ENCODE results near the gene PTOV1. TPM values are rescaled to one million over a fixed set of nuclear protein-coding genes. Genes with fewer than 3 reads are reported as not detected.

PTOV1 gene
- total and polyA plus RNA-seq, 2 of the 13 experiments (the other 11 are each of a cell fraction or from before 2014, with no cell fraction given): 63.5 to 68.5 TPM

GRCh38 chr19:49875857-49876421 lies 25.0 kb downstream of the PTOV1 start (continued):
- TF ChIP-seq JUND (CRISPR knock-in tag; IDR thresholded peaks at IDR 0.05) (no peak), KMT2A (CRISPR knock-in tag; IDR thresholded peaks at IDR 0.05) (0 out of 2 replicates have a peak, but pooled peaks have one; percentile 37), ZNF432 (CRISPR knock-in tag; IDR thresholded peaks at IDR 0.05; ENCODE audit: borderline replicate concordance) (no peak), ZMYM2 (CRISPR knock-in tag; IDR thresholded peaks at IDR 0.05) (no peak), TAF15 (IDR thresholded peaks at IDR 0.05; ENCODE audit: low read depth, low read length, poor library complexity, severe bottlenecking) (no peak), SSRP1 (CRISPR knock-in tag; IDR thresholded peaks at IDR 0.05) (no peak), ZGPAT (CRISPR knock-in tag; IDR thresholded peaks at IDR 0.05) (peak; percentile 35; the same call in 1 of the 2 replicates), ZNF720 (CRISPR knock-in tag; IDR thresholded peaks at IDR 0.05) (no peak), YEATS4 (CRISPR knock-in tag; IDR thresholded peaks at IDR 0.05; ENCODE audit: borderline replicate concordance) (no peak), ZNF564 (CRISPR knock-in tag; IDR thresholded peaks at IDR 0.05) (no peak), PRPF4 (IDR thresholded peaks at IDR 0.05; ENCODE audit: low read depth, low read length, poor library complexity, severe bottlenecking) (no peak), BCL3 (CRISPR knock-in tag; IDR thresholded peaks at IDR 0.05) (no peak), ZNF142 (CRISPR knock-in tag; IDR thresholded peaks at IDR 0.05) (0 out of 2 replicates have a peak, but pooled peaks have one; percentile 21), KDM2A (CRISPR knock-in tag; IDR thresholded peaks at IDR 0.05; ENCODE audit: borderline replicate concordance, low read depth) (no peak), GABPA (IDR thresholded peaks at IDR 0.05; ENCODE audit: low read depth, low read length) (peak; percentile 83), GABPA (CRISPR knock-in tag; IDR thresholded peaks at IDR 0.05; ENCODE audit: low read depth) (peak; percentile 90), RARA (CRISPR knock-in tag; IDR thresholded peaks at IDR 0.05) (no peak), TFE3 (CRISPR knock-in tag; IDR thresholded peaks at IDR 0.05) (no peak), ZNF557 (CRISPR knock-in tag; IDR thresholded peaks at IDR 0.05) (no peak), KLF16 (CRISPR knock-in tag; IDR thresholded peaks at IDR 0.05) (no peak)

Measured in HepG2 (cell line).